Osteoblast (primary cell): ENCODE results near the gene KDM7A. TPM values are rescaled to one million over a fixed set of nuclear protein-coding genes. Genes with fewer than 3 reads are reported as not detected.

Experiments used
- DNase-seq: peaks from one replicate; pipeline ENCODE4 v3.0.0; 2011; ENCODE audit warnings: low spot score, mixed read lengths; ENCODE audit not compliant: insufficient read length; ENCODE audit errors: missing footprints
- H2AFZ ChIP-seq: 2 replicates; pipeline ENCODE4 v1.6.0; 2011; ENCODE audit warnings: mild to moderate bottlenecking, low read length
- H3K27ac ChIP-seq: 2 replicates; pipeline ENCODE4 v1.5.1; 2011; ENCODE audit warnings: mild to moderate bottlenecking, low read depth, low read length, moderate library complexity
- H3K27me3 ChIP-seq: 2 replicates; pipeline ENCODE4 v1.6.0; 2012; ENCODE audit warnings: mild to moderate bottlenecking, control low read depth, inconsistent platforms, low read length, moderate library complexity; ENCODE audit not compliant: insufficient read depth
- H3K36me3 ChIP-seq: 2 replicates; pipeline ENCODE4 v1.5.1; 2011; ENCODE audit warnings: mild to moderate bottlenecking, low read length, control low read depth, moderate library complexity; ENCODE audit not compliant: insufficient read depth
- H3K4me1 ChIP-seq: 2 replicates; pipeline ENCODE4 v1.5.1; 2011; ENCODE audit warnings: mild to moderate bottlenecking, low read length, control low read depth, moderate library complexity; ENCODE audit not compliant: insufficient read depth
- H3K4me2 ChIP-seq: 2 replicates; pipeline ENCODE4 v1.6.0; 2011; ENCODE audit warnings: mild to moderate bottlenecking, low read length; ENCODE audit not compliant: insufficient read depth
- H3K4me3 ChIP-seq: fragments of 200-600 bp; sonication (generic); 3 replicates; pipeline ENCODE4 v1.5.1; 2012; ENCODE audit warnings: mild to moderate bottlenecking, low read length, inconsistent platforms; ENCODE audit not compliant: insufficient read depth
- H3K79me2 ChIP-seq: 2 replicates; pipeline ENCODE4 v1.6.0; 2012; ENCODE audit warnings: mild to moderate bottlenecking, low read length, control low read depth, inconsistent platforms; ENCODE audit not compliant: insufficient read depth
- H3K9me3 ChIP-seq: 2 replicates; pipeline ENCODE4 v1.5.1; 2011; ENCODE audit warnings: low read depth, low read length, control low read depth
- H4K20me1 ChIP-seq: 2 replicates; pipeline ENCODE4 v1.6.0; 2012; ENCODE audit warnings: mild to moderate bottlenecking, low read length, control low read depth; ENCODE audit not compliant: insufficient read depth
- total RNA-seq: library from RNA; depleted of rRNA; stranded (reverse); fragments of >200 nt; gene quantifications from 2 replicates; pipeline ENCODE4 v1.2.3, GENCODE V29; 2012
- TF ChIP-seq, protein P1 (sequence below): IDR thresholded peaks from 2 replicates; pipeline ENCODE4 v1.5.1; 2011; ENCODE audit warnings: mild to moderate bottlenecking, low read depth, low read length, moderate library complexity; ENCODE audit errors: extremely low read depth

The KDM7A gene
- total RNA-seq, 1 donor, result 13.4 TPM

DNA sequence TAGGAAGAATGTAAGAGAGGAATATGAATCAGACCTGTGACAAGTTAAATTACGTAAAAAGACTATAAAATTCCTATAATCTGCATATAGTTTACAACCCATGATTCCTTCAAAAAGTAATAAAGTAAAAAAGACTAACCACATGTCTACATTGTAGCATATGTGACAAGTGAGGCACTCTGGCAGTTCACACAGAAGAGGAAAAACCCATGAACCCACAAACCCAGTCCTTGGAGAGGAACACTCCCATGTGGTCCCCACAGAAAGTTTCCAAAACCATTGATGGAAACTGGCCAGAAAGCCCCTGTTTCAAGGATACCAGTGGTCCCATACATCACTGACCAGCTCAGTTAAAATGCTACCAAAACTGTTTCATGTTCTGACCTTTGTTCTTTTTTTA is 15.7 kb downstream of the KDM7A start:
- TF ChIP-seq, protein P1, sequence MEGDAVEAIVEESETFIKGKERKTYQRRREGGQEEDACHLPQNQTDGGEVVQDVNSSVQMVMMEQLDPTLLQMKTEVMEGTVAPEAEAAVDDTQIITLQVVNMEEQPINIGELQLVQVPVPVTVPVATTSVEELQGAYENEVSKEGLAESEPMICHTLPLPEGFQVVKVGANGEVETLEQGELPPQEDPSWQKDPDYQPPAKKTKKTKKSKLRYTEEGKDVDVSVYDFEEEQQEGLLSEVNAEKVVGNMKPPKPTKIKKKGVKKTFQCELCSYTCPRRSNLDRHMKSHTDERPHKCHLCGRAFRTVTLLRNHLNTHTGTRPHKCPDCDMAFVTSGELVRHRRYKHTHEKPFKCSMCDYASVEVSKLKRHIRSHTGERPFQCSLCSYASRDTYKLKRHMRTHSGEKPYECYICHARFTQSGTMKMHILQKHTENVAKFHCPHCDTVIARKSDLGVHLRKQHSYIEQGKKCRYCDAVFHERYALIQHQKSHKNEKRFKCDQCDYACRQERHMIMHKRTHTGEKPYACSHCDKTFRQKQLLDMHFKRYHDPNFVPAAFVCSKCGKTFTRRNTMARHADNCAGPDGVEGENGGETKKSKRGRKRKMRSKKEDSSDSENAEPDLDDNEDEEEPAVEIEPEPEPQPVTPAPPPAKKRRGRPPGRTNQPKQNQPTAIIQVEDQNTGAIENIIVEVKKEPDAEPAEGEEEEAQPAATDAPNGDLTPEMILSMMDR, result no peak
- Histone ChIP-seq H3K27me3 (no peaks in the 10 kb centered on the region), H4K20me1 (peaks cover 3% of the 10 kb centered on the region), H3K27ac (no peak overlapping the region), H2AFZ (no peak overlapping the region), H3K79me2 (peaks cover 36% of the 10 kb centered on the region), H3K4me1 (peaks cover 17% of the 10 kb centered on the region), H3K9me3 (no peaks in the 10 kb centered on the region), H3K4me2 (no peak overlapping the region), H3K36me3 (no peaks in the 10 kb centered on the region), H3K4me3 (no peak overlapping the region)
- DNase-seq, result no peak

DNA sequence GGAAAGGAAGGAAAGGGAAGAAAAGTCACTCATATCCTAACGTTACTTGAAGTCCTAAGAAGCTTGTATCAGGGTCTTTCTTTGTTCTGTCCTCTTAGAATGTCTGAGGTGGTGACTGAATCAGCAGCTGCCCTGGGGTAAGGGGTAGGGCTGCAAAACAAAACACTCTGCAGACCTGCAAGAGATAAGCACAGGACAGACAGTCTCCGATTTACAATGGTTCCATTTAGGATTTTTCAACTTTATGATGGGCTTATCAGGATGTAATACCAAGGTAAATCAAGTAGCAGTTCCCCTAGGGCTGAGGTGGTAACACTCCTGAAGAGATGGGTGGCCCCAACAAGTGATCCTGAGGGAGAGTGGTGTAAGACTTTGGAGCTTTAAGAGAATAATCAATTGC is 16.5 kb downstream of the KDM7A start:
- H4K20me1 ChIP-seq, result peaks cover 3% of the 10 kb centered on the region
- peaks cover 9% of the 10 kb centered on the region for H3K4me1 ChIP-seq
- H3K9me3 ChIP-seq, result no peaks in the 10 kb centered on the region
- TF ChIP-seq, protein P1, result no peak
- H3K4me2 ChIP-seq, result no peak overlapping the region
- no peaks in the 10 kb centered on the region for H3K36me3 ChIP-seq
- DNase-seq, result no peak
- no peak overlapping the region for H3K27ac ChIP-seq
- H3K4me3 ChIP-seq, result no peak overlapping the region
- H3K27me3 ChIP-seq, result no peaks in the 10 kb centered on the region
- H3K79me2 ChIP-seq, result peaks cover 36% of the 10 kb centered on the region
- no peak overlapping the region for H2AFZ ChIP-seq

DNA sequence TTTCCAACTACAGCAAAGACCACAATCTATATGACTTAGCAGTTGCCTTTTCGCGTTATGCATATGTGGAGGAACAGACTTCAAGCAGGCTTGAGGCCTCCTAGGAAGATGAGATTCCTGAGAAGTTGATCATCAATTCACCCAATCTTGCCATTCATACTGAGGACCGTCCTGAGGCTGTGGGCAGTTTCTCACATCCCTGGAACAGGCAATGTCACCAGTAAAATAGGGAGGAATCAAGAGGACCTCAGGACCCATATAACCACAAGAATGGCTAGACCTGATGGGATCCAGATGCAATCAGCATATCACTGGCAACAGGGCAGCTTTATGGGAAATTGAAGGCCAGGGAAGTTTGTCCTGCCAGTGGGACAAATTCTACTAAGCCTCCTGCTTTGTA is 17.3 kb downstream of the KDM7A start:
- H3K27ac ChIP-seq, result no peak overlapping the region
- no peaks in the 10 kb centered on the region for H3K27me3 ChIP-seq
- DNase-seq, result peak; percentile 66
- H3K4me2 ChIP-seq, result no peak overlapping the region
- no peak overlapping the region for H3K4me3 ChIP-seq
- H4K20me1 ChIP-seq, result peaks cover 3% of the 10 kb centered on the region
- H3K36me3 ChIP-seq, result no peaks in the 10 kb centered on the region
- H2AFZ ChIP-seq, result no peak overlapping the region
- H3K9me3 ChIP-seq, result no peaks in the 10 kb centered on the region
- peaks cover 30% of the 10 kb centered on the region for H3K79me2 ChIP-seq
- H3K4me1 ChIP-seq, result peaks cover 5% of the 10 kb centered on the region
- TF ChIP-seq, protein P1, result no peak

DNA sequence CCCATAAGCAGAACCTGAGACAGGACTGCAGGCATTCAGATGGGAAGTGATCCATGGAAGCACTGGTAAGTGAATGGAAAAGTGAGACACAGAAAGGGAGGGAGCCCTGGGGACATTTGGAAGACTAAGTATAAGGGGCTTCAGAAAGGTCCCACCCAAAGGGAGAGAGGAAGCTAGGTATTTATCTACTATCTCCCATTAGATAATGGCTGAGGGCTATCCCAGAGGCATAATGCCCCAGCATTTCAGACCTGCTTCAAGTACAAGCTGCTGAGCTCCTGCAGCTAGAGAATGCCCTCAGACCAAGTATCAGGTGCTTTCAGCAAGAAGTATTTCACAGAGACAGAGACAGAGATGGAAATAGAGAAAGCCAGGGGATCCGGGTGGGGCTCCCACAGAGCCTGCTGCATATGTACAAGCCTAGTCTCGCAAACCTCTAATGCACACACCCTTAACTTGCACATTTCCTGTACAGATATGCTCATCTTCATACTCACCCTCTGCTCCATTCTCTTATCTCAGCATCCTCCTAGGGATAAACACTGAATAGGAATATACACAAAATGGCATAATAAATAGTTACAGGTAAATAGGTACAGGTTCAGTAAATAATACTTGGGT is 20.2 kb downstream of the KDM7A start:
- H3K4me1 ChIP-seq, result peaks cover 5% of the 10 kb centered on the region
- no peak for DNase-seq
- peaks cover 22% of the 10 kb centered on the region for H3K79me2 ChIP-seq
- TF ChIP-seq, protein P1, result no peak
- no peak overlapping the region for H3K27ac ChIP-seq
- no peak overlapping the region for H3K4me3 ChIP-seq
- H4K20me1 ChIP-seq, result peaks cover 7% of the 10 kb centered on the region
- H2AFZ ChIP-seq, result no peak overlapping the region
- no peaks in the 10 kb centered on the region for H3K36me3 ChIP-seq
- no peaks in the 10 kb centered on the region for H3K9me3 ChIP-seq
- H3K4me2 ChIP-seq, result no peak overlapping the region
- no peaks in the 10 kb centered on the region for H3K27me3 ChIP-seq
